H1 (cell line): ENCODE measurements around the gene ARHGEF11. TPM values are rescaled to one million over a fixed set of nuclear protein-coding genes. Genes with fewer than 3 reads are reported as not detected.

Source experiments
- ASH2L ChIP-seq: fragments of 200-600, 300-600 bp; sonication (generic); IDR thresholded peaks from one replicate; pipeline ENCODE4 v1.7.1; 2017; ENCODE audit warnings: low read length
- ATF3 ChIP-seq: IDR thresholded peaks from 2 replicates; pipeline ENCODE4 v1.6.1; 2011; ENCODE audit warnings: low read depth, mild to moderate bottlenecking, low read length; ENCODE audit not compliant: insufficient read depth
- CHD7 ChIP-seq: fragments of 300-600 bp; sonication (generic); IDR thresholded peaks from 2 replicates; pipeline ENCODE4 v1.7.1; 2012; ENCODE audit warnings: low read length, moderate library complexity, mild to moderate bottlenecking, inconsistent platforms; ENCODE audit not compliant: insufficient replicate concordance
- CTCF ChIP-seq, 3 experiments: IDR thresholded peaks; 1 replicate in 2 of 3; 2 replicates in 1 of 3; pipeline versions ENCODE4 v1.5.1 to v1.6.1; 2011; ENCODE audit warnings: low read length in 3 of 3, mild to moderate bottlenecking in 3 of 3, inconsistent platforms in 2 of 3, low read depth in 1 of 3, moderate library complexity in 1 of 3; ENCODE audit not compliant: insufficient read depth in 1 of 3; ENCODE audit errors: control extremely low read depth in 1 of 3
- RBBP5 ChIP-seq: IDR thresholded peaks from 2 replicates; pipeline ENCODE4 v1.7.1; 2012; ENCODE audit warnings: low read depth, mild to moderate bottlenecking, inconsistent platforms, low read length, moderate library complexity, borderline replicate concordance
- SUZ12 ChIP-seq: fragments of 200-600 bp; sonication (generic); IDR thresholded peaks from 2 replicates; pipeline ENCODE4 v1.6.1; 2012; ENCODE audit warnings: mild to moderate bottlenecking, inconsistent platforms, low read length, moderate library complexity, mixed read lengths
- polyA plus RNA-seq, 7 experiments: library from polyadenylated mRNA; depleted of rRNA in 3 of 7; stranded (reverse) in 5 of 7; unstranded in 2 of 7; fragments of >200 nt in 5 of 7; fragments of 200-250 nt in 2 of 7; gene quantifications; 1 replicate in 5 of 7; 2 replicates in 1 of 7; 4 replicates in 1 of 7; pipeline versions ENCODE4 v1.2.1 to v1.2.3, GENCODE V29; 2011 to 2013; ENCODE audit warnings: missing spikeins in 2 of 7, mixed read lengths in 2 of 7
- total RNA-seq: library from RNA; stranded (reverse); fragmentation: NEBNext Ultra II Directional; extraction: Animal tissue kit (Norgen Biotek cat#: 25700); gene quantifications from 2 replicates; pipeline ENCODE4 v1.2.1, GENCODE V29; 2021

Gene ARHGEF11
- total and polyA plus RNA-seq, 2 of the 8 experiments (the other 6 are each of a cell fraction or from before 2014, with no cell fraction given) = 19.9 to 33.1 TPM

GRCh38 chr1:156951371-156951770 is 94.2 kb downstream of the ARHGEF11 start (continued):
- TF ChIP-seq CTCF (IDR thresholded peaks at IDR 0.05; ENCODE audit: control extremely low read depth in 1 of 3, insufficient read depth in 1 of 3, low read depth in 1 of 3, low read length in 3 of 3) (no peak), RBBP5 (no peak), ATF3 (no peak), SUZ12 (no peak), ASH2L (no peak), CHD7 (no peak)
